Endothelial cell of umbilical vein (primary cell): Measurements from ENCODE around the gene SLC25A21. TPM values are rescaled to one million over a fixed set of nuclear protein-coding genes. Genes with fewer than 3 reads are reported as not detected.

ENCODE experiments used
- BruUV-seq: library from RNA; stranded (reverse); fragments of 400-500 nt; replicated peaks from 2 replicates; lab custom pipeline; 2021; lab: Mats Ljungman, UMichigan
- CTCF ChIA-PET: fragments of 300-600, 350-600 bp; sonication (Branson Sonifier 250); formaldehyde crosslinking; loops from one replicate; lab custom pipeline; 2021; ENCODE audit warnings: antibody characterized with exemption, inconsistent platforms; lab: Charles Lee
- POLR2A ChIA-PET: fragments of 300-600, 350-600 bp; sonication (Branson Sonifier 250); formaldehyde crosslinking; loops from one replicate; lab custom pipeline; 2021; ENCODE audit warnings: antibody characterized with exemption, inconsistent platforms; lab: Charles Lee
- DNase-seq: peaks from one replicate; pipeline ENCODE4 v3.0.0-alpha.2; 2011; ENCODE audit warnings: low read depth, low spot score
- FAIRE-seq: peaks from 2 replicates; lab custom pipeline; 2011; peaks lifted over from hg19 to GRCh38; lab: Jason Lieb, UNC
- H2AFZ ChIP-seq: 2 replicates; pipeline ENCODE4 v1.6.0; 2012; ENCODE audit warnings: low read depth, low read length, control low read depth, inconsistent platforms
- H3K27ac ChIP-seq: 2 replicates; pipeline ENCODE4 v1.5.1; 2011; ENCODE audit warnings: low read depth, mild to moderate bottlenecking, control low read depth, low read length, moderate library complexity; ENCODE audit not compliant: insufficient read depth
- H3K27me3 ChIP-seq, 2 experiments: 2 replicates each; pipeline versions ENCODE4 v1.6.0 to v1.6.1; 2011; ENCODE audit warnings: low read length in 2 of 2, mixed read lengths in 1 of 2; ENCODE audit not compliant: control insufficient read depth in 2 of 2, insufficient read depth in 2 of 2
- H3K36me3 ChIP-seq, 2 experiments: 2 replicates in 1 of 2; 3 replicates in 1 of 2; pipeline ENCODE4 v1.5.1; 2011; ENCODE audit warnings: low read length in 2 of 2, mild to moderate bottlenecking in 1 of 2, moderate library complexity in 1 of 2; ENCODE audit not compliant: control insufficient read depth in 2 of 2, insufficient read depth in 2 of 2; ENCODE audit errors: extremely low read depth in 1 of 2
- H3K4me1 ChIP-seq: 3 replicates; pipeline ENCODE4 v1.5.1; 2011; ENCODE audit warnings: mild to moderate bottlenecking, low read length; ENCODE audit not compliant: control insufficient read depth, insufficient read depth; ENCODE audit errors: extremely low read depth
- H3K4me2 ChIP-seq: 2 replicates; pipeline ENCODE4 v1.6.1; 2011; ENCODE audit warnings: low read length, control low read depth, mixed read lengths; ENCODE audit not compliant: insufficient read depth
- H3K4me3 ChIP-seq, 3 experiments: fragments of 200-600 bp in 1 of 3; sonication (generic), shearing (Covaris generic) in 1 of 3; replicated peaks in 1 of 3; 2 replicates each; pipeline ENCODE4 v1.5.1; 2011 to 2016; ENCODE audit warnings: control low read depth in 3 of 3, low read length in 3 of 3, mild to moderate bottlenecking in 2 of 3, inconsistent platforms in 1 of 3, low read depth in 1 of 3, moderate library complexity in 1 of 3; ENCODE audit not compliant: insufficient read depth in 1 of 3
- H3K79me2 ChIP-seq: 2 replicates; pipeline ENCODE4 v1.6.0; 2012; ENCODE audit warnings: low read length, inconsistent platforms; ENCODE audit not compliant: control insufficient read depth, insufficient read depth
- H3K9ac ChIP-seq: replicated peaks from 2 replicates; pipeline ENCODE3; 2011; ENCODE audit warnings: low read length, control low read depth; ENCODE audit not compliant: insufficient read depth; ENCODE audit errors: extremely low read depth
- H3K9me1 ChIP-seq: replicated peaks from 3 replicates; pipeline ENCODE4 v1.6.0; 2011; ENCODE audit warnings: mild to moderate bottlenecking, low read length; ENCODE audit not compliant: control insufficient read depth, insufficient read depth; ENCODE audit errors: extremely low read depth
- H3K9me3 ChIP-seq: replicated peaks from 2 replicates; pipeline ENCODE4 v1.5.1; 2012; ENCODE audit warnings: low read length, inconsistent platforms; ENCODE audit not compliant: control insufficient read depth, insufficient read depth
- H4K20me1 ChIP-seq: replicated peaks from 2 replicates; pipeline ENCODE3; 2011; ENCODE audit warnings: mild to moderate bottlenecking, low read length; ENCODE audit not compliant: control insufficient read depth, insufficient read depth; ENCODE audit errors: extremely low read depth
- CTCF ChIP-seq, 2 donors: IDR thresholded peaks; 1 replicate in 1 of 2; 2 replicates in 1 of 2; pipeline ENCODE4 v1.5.1; 2011; ENCODE audit warnings: low read length in 2 of 2, mild to moderate bottlenecking in 2 of 2, moderate library complexity in 2 of 2, control low read depth in 1 of 2, inconsistent platforms in 1 of 2, low read depth in 1 of 2; ENCODE audit not compliant: insufficient read depth in 1 of 2; ENCODE audit errors: extremely low read depth in 1 of 2
- EZH2 ChIP-seq: IDR thresholded peaks from 2 replicates; pipeline ENCODE4 v1.6.1; 2012; ENCODE audit warnings: borderline replicate concordance, low read depth, mild to moderate bottlenecking, moderate library complexity, low read length, inconsistent platforms; ENCODE audit not compliant: severe bottlenecking
- FOS ChIP-seq: IDR thresholded peaks from 2 replicates; pipeline ENCODE4 v1.6.1; 2011; ENCODE audit warnings: mild to moderate bottlenecking, low read length, moderate library complexity, borderline replicate concordance; ENCODE audit not compliant: insufficient read depth
- GATA2 ChIP-seq: IDR thresholded peaks from 2 replicates; pipeline ENCODE4 v1.7.0; 2011; ENCODE audit warnings: low read depth, mild to moderate bottlenecking, moderate library complexity, mixed read lengths, low read length; ENCODE audit not compliant: insufficient read length, insufficient read depth
- JUN ChIP-seq: IDR thresholded peaks from 2 replicates; pipeline ENCODE4 v1.6.1; 2011; ENCODE audit warnings: borderline replicate concordance, low read depth; ENCODE audit not compliant: insufficient read length, insufficient read depth
- MAX ChIP-seq: IDR thresholded peaks from 2 replicates; pipeline ENCODE4 v1.6.1; 2011; ENCODE audit not compliant: insufficient read depth, insufficient read length
- MYC ChIP-seq: IDR thresholded peaks from one replicate; pipeline ENCODE4 v1.6.1; 2011; ENCODE audit warnings: mild to moderate bottlenecking, low read depth, low read length
- POLR2A ChIP-seq: IDR thresholded peaks from 2 replicates; pipeline ENCODE4 v1.6.1; 2012; ENCODE audit warnings: low read depth, mild to moderate bottlenecking, control low read depth, low read length
- POLR2AphosphoS5 ChIP-seq: IDR thresholded peaks from 2 replicates; pipeline ENCODE4 v1.6.1; 2012; ENCODE audit warnings: low read depth, mild to moderate bottlenecking, control low read depth, low read length, moderate library complexity; ENCODE audit not compliant: insufficient read depth
- dilution Hi-C: fragments of 300-500 bp; cut with MboI; formaldehyde crosslinking; loops from one replicate; pipeline ENCODE4 v1.15.0; 2019; ENCODE audit warnings: low sequenced_read_pairs; ENCODE audit not compliant: extremely low pct_ligation_motif_present
- intact Hi-C: fragments of 100-400 bp; cut with micrococcal nuclease; formaldehyde crosslinking; loops from one replicate; pipeline ENCODE4 v1.10.0; 2022
- polyA plus RNA-seq, 4 experiments: library from polyadenylated mRNA; depleted of rRNA in 3 of 4; stranded (reverse) in 3 of 4; unstranded in 1 of 4; fragments of >200 nt; gene quantifications; 2 replicates each; pipeline versions ENCODE4 v1.2.1 to v1.2.3, GENCODE V29; 2011 to 2012; ENCODE audit warnings: missing spikeins in 1 of 4
- total RNA-seq: library from RNA; stranded (reverse); gene quantifications from 2 replicates; pipeline ENCODE4 v1.2.3, GENCODE V29; 2021

SLC25A21 gene
- total and polyA plus RNA-seq, 2 donors (not counting 3 experiments of a cell fraction or from before 2014, with no cell fraction given), result 0.98 to 1.4 TPM

GRCh38 chr14:36829547-36829946 lies 342.9 kb downstream of the SLC25A21 start:
- Histone ChIP-seq H4K20me1 (no peaks in the 10 kb centered on the region), H3K4me2 (no peak overlapping the region), H3K9me3 (no peaks in the 10 kb centered on the region), H3K4me3 (no peak overlapping the region), H3K27ac (no peak overlapping the region), H3K36me3 (no peaks in the 10 kb centered on the region), H3K4me1 (no peaks in the 10 kb centered on the region), H3K27me3 (peaks cover 0 to 4% of the 10 kb centered on the region in 2 experiments), H3K79me2 (no peaks in the 10 kb centered on the region), H3K9ac (no peak overlapping the region), H3K9me1 (no peaks in the 10 kb centered on the region), H2AFZ (no peak overlapping the region)
- dilution Hi-C loops (no loop called here), intact Hi-C loops (no loop called here)
- CTCF ChIA-PET, result no interaction called here
- POLR2A ChIA-PET, result no interaction called here
- TF ChIP-seq EZH2 (no peak), JUN (no peak), MYC (no peak), POLR2AphosphoS5 (no peak), GATA2 (no peak), FOS (no peak), CTCF (IDR thresholded peaks at IDR 0.05; ENCODE audit: extremely low read depth in 1 of 2, insufficient read depth in 1 of 2, low read depth in 1 of 2, low read length in 2 of 2) (no peak), MAX (no peak), POLR2A (no peak)
- BruUV-seq, result no TSS peak
- DNase-seq (no peak), FAIRE-seq (no peak)
